H9 (cell line): ENCODE data around the gene CINP. TPM values are rescaled to one million over a fixed set of nuclear protein-coding genes. Genes with fewer than 3 reads are reported as not detected.
A peak's percentile ranks its signal among the peaks of the same experiment; 100 is the strongest.

Experiments
- DNase-seq: peaks from one replicate; pipeline ENCODE4 v3.0.0-alpha.2; 2017
- H2AFZ ChIP-seq: one replicate; pipeline ENCODE4 v1.6.1; 2013; ENCODE audit warnings: mild to moderate bottlenecking, low read length, control low read depth, moderate library complexity
- H2AK5ac ChIP-seq: 2 replicates; pipeline ENCODE4 v1.6.1; 2013; ENCODE audit warnings: low read length, control low read depth, mixed read lengths; ENCODE audit not compliant: insufficient read length
- H2BK120ac ChIP-seq: one replicate; pipeline ENCODE4 v1.6.1; 2013; ENCODE audit warnings: low read depth, mild to moderate bottlenecking, low read length, control low read depth, inconsistent platforms; ENCODE audit not compliant: poor library complexity, severe bottlenecking
- H2BK12ac ChIP-seq: 2 replicates; pipeline ENCODE4 v1.6.1; 2013; ENCODE audit warnings: low read length, control low read depth, mixed read lengths, low read depth; ENCODE audit not compliant: insufficient read length
- H2BK15ac ChIP-seq: 2 replicates; pipeline ENCODE4 v1.6.1; 2013; ENCODE audit warnings: low read depth, low read length, control low read depth
- H2BK20ac ChIP-seq: one replicate; pipeline ENCODE4 v1.6.1; 2013; ENCODE audit warnings: low read depth, mild to moderate bottlenecking, low read length, control low read depth, inconsistent platforms; ENCODE audit not compliant: poor library complexity, severe bottlenecking
- H2BK5ac ChIP-seq: 2 replicates; pipeline ENCODE4 v1.6.1; 2013; ENCODE audit warnings: low read length, control low read depth, mixed read lengths; ENCODE audit not compliant: insufficient read length
- H3K14ac ChIP-seq: 2 replicates; pipeline ENCODE4 v1.6.1; 2013; ENCODE audit warnings: low read length, control low read depth; ENCODE audit not compliant: insufficient read depth
- H3K18ac ChIP-seq: 2 replicates; pipeline ENCODE4 v1.6.1; 2013; ENCODE audit warnings: low read depth, mild to moderate bottlenecking, mixed read lengths, low read length, control low read depth; ENCODE audit not compliant: insufficient read length
- H3K23ac ChIP-seq: 2 replicates; pipeline ENCODE4 v1.6.1; 2013; ENCODE audit warnings: low read length, control low read depth, mixed read lengths, low read depth; ENCODE audit not compliant: insufficient read length
- H3K23me2 ChIP-seq: 2 replicates; pipeline ENCODE4 v1.6.1; 2013; ENCODE audit warnings: low read depth, mild to moderate bottlenecking, mixed read lengths, low read length, control low read depth; ENCODE audit not compliant: insufficient read length, poor library complexity, severe bottlenecking
- H3K27ac ChIP-seq: 2 replicates; pipeline ENCODE4 v1.5.1; 2013; ENCODE audit warnings: low read length, control low read depth, mixed read lengths, low read depth; ENCODE audit not compliant: insufficient read length
- H3K27me3 ChIP-seq: 2 replicates; pipeline ENCODE4 v1.6.1; 2013; ENCODE audit warnings: low read length, control low read depth, inconsistent platforms; ENCODE audit not compliant: insufficient read depth
- H3K4ac ChIP-seq: 2 replicates; pipeline ENCODE4 v1.6.1; 2013; ENCODE audit warnings: low read depth, mild to moderate bottlenecking, control low read depth, inconsistent platforms, low read length, moderate library complexity
- H3K4me1 ChIP-seq: 2 replicates; pipeline ENCODE4 v1.6.1; 2013; ENCODE audit warnings: low read length, control low read depth, inconsistent platforms; ENCODE audit not compliant: insufficient read depth
- H3K4me2 ChIP-seq: 2 replicates; pipeline ENCODE4 v1.6.1; 2013; ENCODE audit warnings: low read length, control low read depth, mixed read lengths; ENCODE audit not compliant: insufficient read length, insufficient read depth
- H3K56ac ChIP-seq: 2 replicates; pipeline ENCODE4 v1.6.1; 2013; ENCODE audit warnings: low read depth, mild to moderate bottlenecking, mixed read lengths, low read length, control low read depth; ENCODE audit not compliant: insufficient read length
- H3K79me1 ChIP-seq: 2 replicates; pipeline ENCODE4 v1.6.1; 2013; ENCODE audit warnings: low read depth, mild to moderate bottlenecking, moderate library complexity, low read length, control low read depth, inconsistent platforms; ENCODE audit not compliant: insufficient read depth, poor library complexity, severe bottlenecking
- H3K79me2 ChIP-seq: 2 replicates; pipeline ENCODE4 v1.6.1; 2013; ENCODE audit warnings: low read length, control low read depth, inconsistent platforms; ENCODE audit not compliant: insufficient read depth
- H3K9ac ChIP-seq: 2 replicates; pipeline ENCODE4 v1.6.1; 2013; ENCODE audit warnings: low read length, control low read depth, mixed read lengths; ENCODE audit not compliant: insufficient read length; ENCODE audit errors: extremely low read depth
- H3K9me3 ChIP-seq: one replicate; pipeline ENCODE4 v1.6.1; 2013; ENCODE audit warnings: low read depth, low read length, inconsistent platforms; ENCODE audit not compliant: control insufficient read depth
- H3T11ph ChIP-seq: one replicate; pipeline ENCODE4 v1.6.1; 2013; ENCODE audit warnings: mild to moderate bottlenecking, low read length, control low read depth, inconsistent platforms
- H4K20me1 ChIP-seq: one replicate; pipeline ENCODE4 v1.6.1; 2013; ENCODE audit not compliant: control insufficient read depth, insufficient read length, insufficient read depth
- H4K5ac ChIP-seq: 2 replicates; pipeline ENCODE4 v1.6.1; 2013; ENCODE audit warnings: low read depth, mild to moderate bottlenecking, mixed read lengths, low read length, control low read depth; ENCODE audit not compliant: insufficient read length
- H4K8ac ChIP-seq: replicated peaks from 2 replicates; pipeline ENCODE4 v1.6.1; 2013; ENCODE audit warnings: low read length, control low read depth, mixed read lengths, low read depth; ENCODE audit not compliant: insufficient read length
- H4K91ac ChIP-seq: 2 replicates; pipeline ENCODE4 v1.6.1; 2013; ENCODE audit warnings: low read depth, mild to moderate bottlenecking, moderate library complexity, mixed read lengths, low read length, control low read depth; ENCODE audit not compliant: insufficient read length
- H3K27ac Mint-ChIP-seq, 3 experiments: 2 replicates in 2 of 3; 3 replicates in 1 of 3; pipeline ENCODE4 v1.8.0; 2020 to 2021; ENCODE audit warnings: mixed read lengths in 3 of 3, mild to moderate bottlenecking in 1 of 3, moderate library complexity in 1 of 3
- H3K27me3 Mint-ChIP-seq: 2 replicates; pipeline ENCODE4 v1.8.0; 2021; ENCODE audit warnings: low read depth, mild to moderate bottlenecking, moderate library complexity, mixed read lengths
- H3K36me3 Mint-ChIP-seq, 3 experiments: 2 replicates in 2 of 3; 3 replicates in 1 of 3; pipeline ENCODE4 v1.8.0; 2020 to 2021; ENCODE audit warnings: low read depth in 3 of 3, mixed read lengths in 3 of 3; ENCODE audit not compliant: insufficient read depth in 1 of 3
- H3K4me1 Mint-ChIP-seq, 2 experiments: 2 replicates each; pipeline ENCODE4 v1.8.0; 2020; ENCODE audit warnings: mixed read lengths in 2 of 2
- H3K4me3 Mint-ChIP-seq, 2 experiments: 2 replicates in 1 of 2; 3 replicates in 1 of 2; pipeline ENCODE4 v1.8.0; 2020 to 2021; ENCODE audit warnings: mild to moderate bottlenecking in 2 of 2, mixed read lengths in 2 of 2, moderate library complexity in 1 of 2
- H3K9me3 Mint-ChIP-seq, 2 experiments: 2 replicates in 1 of 2; 3 replicates in 1 of 2; pipeline ENCODE4 v1.8.0; 2020; ENCODE audit warnings: mild to moderate bottlenecking in 2 of 2, mixed read lengths in 2 of 2, moderate library complexity in 1 of 2
- WGBS: extraction: QIAGEN DNeasy Blood & Tissue Kit; methylation state at CpG from one replicate; pipeline ENCODE4 v1.1.7; 2013; ENCODE audit warnings: missing lambda C conversion rate, low lambda C conversion rate, mixed read lengths; ENCODE audit not compliant: insufficient read length; ENCODE audit errors: extremely low coverage; 5-methylcytosine and 5-hydroxymethylcytosine counted together
- total RNA-seq: library from RNA; stranded (reverse); gene quantifications from 2 replicates; pipeline ENCODE4 v1.2.1, GENCODE V29; 2021
- TF ChIP-seq, protein P1 (sequence below): fragments of 200-600 bp; sonication (generic); conservative IDR thresholded peaks from 3 replicates; pipeline ENCODE4 v1.8.0; 2021; ENCODE audit warnings: antibody characterized with exemption, mild to moderate bottlenecking

CINP gene
- total RNA-seq, 1 experiment from 2014 or later: 39.5 TPM

DNA sequence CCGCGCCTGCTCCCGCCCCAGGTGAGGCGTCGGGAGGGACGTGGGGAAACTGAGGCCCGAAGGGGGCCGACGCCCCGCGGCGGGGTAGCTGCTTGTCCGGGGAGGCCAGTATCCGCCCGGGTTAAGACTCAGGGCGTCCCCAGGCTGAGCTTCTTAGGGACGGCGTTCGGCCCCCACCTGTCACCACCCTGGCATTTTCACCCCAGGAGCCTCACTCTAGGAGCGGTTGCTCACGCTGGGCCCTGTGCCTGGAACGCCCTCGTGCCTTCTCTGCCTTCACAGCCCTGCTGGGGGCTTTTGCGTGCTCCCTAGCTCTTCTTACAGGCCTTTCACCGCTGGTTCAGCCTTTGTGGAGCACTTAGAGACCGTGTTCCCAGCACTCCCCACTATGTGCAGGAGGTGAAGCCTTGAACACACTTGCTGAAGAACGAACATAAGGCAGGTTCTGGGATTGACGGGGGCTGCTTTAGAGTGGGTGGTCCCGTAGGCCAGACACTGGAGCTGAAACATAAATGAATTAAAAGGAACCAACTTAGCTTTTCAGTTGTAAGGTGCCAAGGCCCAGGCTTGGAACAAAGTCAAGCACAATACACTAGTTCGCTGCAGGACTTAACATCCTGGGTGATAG lies 42.5 kb downstream of the CINP start:
- no peak overlapping the region for H2AFZ ChIP-seq
- H2BK5ac ChIP-seq: no peak overlapping the region
- no peaks in the 10 kb centered on the region for H3K79me2 ChIP-seq
- H4K8ac ChIP-seq: no peak overlapping the region
- H4K20me1 ChIP-seq: no peaks in the 10 kb centered on the region
- no peak overlapping the region for H2BK15ac ChIP-seq
- no peak overlapping the region for H2BK120ac ChIP-seq
- H3K27ac ChIP-seq: no peak overlapping the region
- H3K23me2 ChIP-seq: peaks cover 16% of the 10 kb centered on the region
- Mint-ChIP-seq H3K27ac (no peak overlapping the region; a peak in 1 of 7 replicates), H3K36me3 (no peaks in the 10 kb centered on the region; a peak in 2 of 7 replicates), H3K4me1 (peaks cover 39 to 43% of the 10 kb centered on the region in 2 experiments), H3K4me3 (peak overlapping the region; percentile 83 to 94), H3K27me3 (peaks cover 17% of the 10 kb centered on the region), H3K9me3 (no peaks in the 10 kb centered on the region; a peak in 1 of 5 replicates)
- TF ChIP-seq, protein P1, sequence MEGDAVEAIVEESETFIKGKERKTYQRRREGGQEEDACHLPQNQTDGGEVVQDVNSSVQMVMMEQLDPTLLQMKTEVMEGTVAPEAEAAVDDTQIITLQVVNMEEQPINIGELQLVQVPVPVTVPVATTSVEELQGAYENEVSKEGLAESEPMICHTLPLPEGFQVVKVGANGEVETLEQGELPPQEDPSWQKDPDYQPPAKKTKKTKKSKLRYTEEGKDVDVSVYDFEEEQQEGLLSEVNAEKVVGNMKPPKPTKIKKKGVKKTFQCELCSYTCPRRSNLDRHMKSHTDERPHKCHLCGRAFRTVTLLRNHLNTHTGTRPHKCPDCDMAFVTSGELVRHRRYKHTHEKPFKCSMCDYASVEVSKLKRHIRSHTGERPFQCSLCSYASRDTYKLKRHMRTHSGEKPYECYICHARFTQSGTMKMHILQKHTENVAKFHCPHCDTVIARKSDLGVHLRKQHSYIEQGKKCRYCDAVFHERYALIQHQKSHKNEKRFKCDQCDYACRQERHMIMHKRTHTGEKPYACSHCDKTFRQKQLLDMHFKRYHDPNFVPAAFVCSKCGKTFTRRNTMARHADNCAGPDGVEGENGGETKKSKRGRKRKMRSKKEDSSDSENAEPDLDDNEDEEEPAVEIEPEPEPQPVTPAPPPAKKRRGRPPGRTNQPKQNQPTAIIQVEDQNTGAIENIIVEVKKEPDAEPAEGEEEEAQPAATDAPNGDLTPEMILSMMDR: no peak
- H2BK20ac ChIP-seq: no peak overlapping the region
- H3K4me2 ChIP-seq: peak overlapping the region; percentile 76
- H3K9ac ChIP-seq: peak overlapping the region; percentile 32
- no peaks in the 10 kb centered on the region for H3K9me3 ChIP-seq
- peak overlapping the region; percentile 2; the same call in 1 of the 2 replicates for H3K14ac ChIP-seq
- H2AK5ac ChIP-seq: no peak overlapping the region
- no peak overlapping the region for H3K18ac ChIP-seq
- no peak overlapping the region for H4K5ac ChIP-seq
- H3K79me1 ChIP-seq: no peaks in the 10 kb centered on the region
- H3K4me1 ChIP-seq: no peaks in the 10 kb centered on the region; the same call in 1 of the 2 replicates
- H4K91ac ChIP-seq: no peak overlapping the region
- no peak overlapping the region for H3K23ac ChIP-seq
- DNase-seq: no peak
- no peaks in the 10 kb centered on the region; the same call in 1 of the 2 replicates for H3K27me3 ChIP-seq
- no peak overlapping the region for H2BK12ac ChIP-seq
- no peak overlapping the region for H3K4ac ChIP-seq
- no CpG with 5 or more reads among the region's 30 CpGs for WGBS
- no peak overlapping the region for H3T11ph ChIP-seq
- no peak overlapping the region for H3K56ac ChIP-seq
